ENCODE data around the gene COL8A1.

COL8A1 gene

GRCh38 chr3:99702953-99703943 lies 64.9 kb downstream of the COL8A1 start:
- Histone ChIP-seq H3K27me3 (ENCODE audit: low read depth, low read length) (no peaks in the 10 kb centered on the region), H3K27ac (ENCODE audit: low read length) (0 out of 2 replicates have a peak overlapping the region, but pooled peaks have one; percentile 12), H3K36me3 (replicated peaks; ENCODE audit: low read depth, low read length) (no peaks in the 10 kb centered on the region), H3K79me2 (ENCODE audit: low read length) (no peaks in the 10 kb centered on the region), H3K4me2 (ENCODE audit: low read length) (peak overlapping the region; percentile 52), H3K9ac (ENCODE audit: low read length) (no peak overlapping the region), H3K4me3 (ENCODE audit: low read length) (peak overlapping the region; percentile 28), H2AFZ (ENCODE audit: low read depth, low read length) (no peak overlapping the region; the same call in 1 of the 2 replicates), H3K4me1 (ENCODE audit: low read length) (peaks cover 27% of the 10 kb centered on the region), H3K9me3 (ENCODE audit: insufficient read depth, low read length) (no peaks in the 10 kb centered on the region), H4K20me1 (ENCODE audit: insufficient read depth, low read length) (no peaks in the 10 kb centered on the region)
- no peak for TF ChIP-seq EZH2phosphoT487 (IDR thresholded peaks at IDR 0.05; ENCODE audit: low read depth)

- Histone ChIP-seq H3K4me3 (ENCODE audit: low read length) (no peak overlapping the region), H3K9me3 (ENCODE audit: insufficient read depth, low read length) (no peaks in the 10 kb centered on the region), H3K27ac (ENCODE audit: low read length) (no peak overlapping the region), H3K4me2 (ENCODE audit: low read length) (no peak overlapping the region), H3K79me2 (ENCODE audit: low read length) (no peaks in the 10 kb centered on the region), H3K27me3 (ENCODE audit: low read depth, low read length) (no peaks in the 10 kb centered on the region), H3K9ac (ENCODE audit: low read length) (no peak overlapping the region), H3K4me1 (ENCODE audit: low read length) (peaks cover 17% of the 10 kb centered on the region), H3K36me3 (replicated peaks; ENCODE audit: low read depth, low read length) (no peaks in the 10 kb centered on the region), H4K20me1 (ENCODE audit: insufficient read depth, low read length) (no peaks in the 10 kb centered on the region), H2AFZ (ENCODE audit: low read depth, low read length) (no peak overlapping the region)
- TF ChIP-seq EZH2phosphoT487 (IDR thresholded peaks at IDR 0.05; ENCODE audit: low read depth): no peak
- TF ChIP-seq, protein P1, sequence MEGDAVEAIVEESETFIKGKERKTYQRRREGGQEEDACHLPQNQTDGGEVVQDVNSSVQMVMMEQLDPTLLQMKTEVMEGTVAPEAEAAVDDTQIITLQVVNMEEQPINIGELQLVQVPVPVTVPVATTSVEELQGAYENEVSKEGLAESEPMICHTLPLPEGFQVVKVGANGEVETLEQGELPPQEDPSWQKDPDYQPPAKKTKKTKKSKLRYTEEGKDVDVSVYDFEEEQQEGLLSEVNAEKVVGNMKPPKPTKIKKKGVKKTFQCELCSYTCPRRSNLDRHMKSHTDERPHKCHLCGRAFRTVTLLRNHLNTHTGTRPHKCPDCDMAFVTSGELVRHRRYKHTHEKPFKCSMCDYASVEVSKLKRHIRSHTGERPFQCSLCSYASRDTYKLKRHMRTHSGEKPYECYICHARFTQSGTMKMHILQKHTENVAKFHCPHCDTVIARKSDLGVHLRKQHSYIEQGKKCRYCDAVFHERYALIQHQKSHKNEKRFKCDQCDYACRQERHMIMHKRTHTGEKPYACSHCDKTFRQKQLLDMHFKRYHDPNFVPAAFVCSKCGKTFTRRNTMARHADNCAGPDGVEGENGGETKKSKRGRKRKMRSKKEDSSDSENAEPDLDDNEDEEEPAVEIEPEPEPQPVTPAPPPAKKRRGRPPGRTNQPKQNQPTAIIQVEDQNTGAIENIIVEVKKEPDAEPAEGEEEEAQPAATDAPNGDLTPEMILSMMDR (IDR thresholded peaks at IDR 0.05; ENCODE audit: low read depth, low read length): no peak
Observed at GRCh38 chr3:99704417-99704816, 66.0 kb downstream of the COL8A1 start.

DNA sequence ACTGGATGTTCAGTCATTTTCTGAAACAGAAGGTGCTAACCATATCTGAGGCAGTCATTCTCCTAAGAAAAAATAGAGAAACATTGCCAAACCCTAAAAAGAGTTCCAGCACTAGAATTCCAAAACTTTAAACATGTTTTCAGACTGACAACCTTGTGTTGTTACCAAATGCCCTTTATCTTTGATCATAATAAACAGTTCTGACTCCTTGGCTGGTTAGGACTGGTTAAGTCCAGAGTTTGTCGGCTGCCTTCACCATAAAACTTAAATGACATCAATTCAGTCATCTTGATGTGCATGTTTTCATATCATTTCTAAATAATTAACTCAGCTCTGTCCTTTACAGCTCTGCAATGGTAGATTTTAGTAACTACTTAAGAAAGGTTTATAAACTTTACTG lies 68.0 kb downstream of the COL8A1 start:
- Histone ChIP-seq H3K27me3 (ENCODE audit: low read depth, low read length) (no peaks in the 10 kb centered on the region), H3K36me3 (replicated peaks; ENCODE audit: low read depth, low read length) (no peaks in the 10 kb centered on the region)

DNA sequence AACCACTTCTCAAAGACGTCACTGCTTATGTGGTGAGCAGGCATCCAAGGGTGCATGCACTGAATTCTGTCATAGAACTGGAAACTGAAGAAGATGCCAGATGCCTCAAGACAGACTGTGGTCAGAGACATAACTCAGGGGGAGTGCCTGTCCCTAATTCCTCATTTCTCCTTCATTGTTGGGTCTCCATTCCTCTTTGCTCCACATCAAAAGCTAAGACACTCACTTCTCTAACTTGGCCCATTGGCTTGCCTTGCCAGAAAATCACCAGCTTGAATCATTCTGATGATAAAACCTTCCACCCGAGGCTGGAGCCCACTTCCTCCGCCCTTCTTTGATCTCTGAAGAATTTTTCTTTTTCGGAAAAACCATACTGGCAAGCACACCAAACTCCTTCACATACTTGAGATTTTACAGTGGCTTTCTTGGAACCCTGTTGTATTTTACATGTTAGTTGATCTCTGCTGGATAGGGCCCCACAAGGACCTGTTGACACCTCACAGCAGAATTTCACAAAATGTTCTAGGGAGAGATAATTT lies 69.9 kb downstream of the COL8A1 start:
- no peaks in the 10 kb centered on the region for H3K9me3 ChIP-seq (ENCODE audit: insufficient read depth, low read length)
- H2AFZ ChIP-seq (ENCODE audit: low read depth, low read length): no peak overlapping the region
- H3K36me3 ChIP-seq (replicated peaks; ENCODE audit: low read depth, low read length): no peaks in the 10 kb centered on the region
- H3K79me2 ChIP-seq (ENCODE audit: low read length): no peaks in the 10 kb centered on the region
- no peak overlapping the region for H3K9ac ChIP-seq (ENCODE audit: low read length)
- H3K4me2 ChIP-seq (ENCODE audit: low read length): no peak overlapping the region
- H3K27ac ChIP-seq (ENCODE audit: low read length): no peak overlapping the region
- H3K4me3 ChIP-seq (ENCODE audit: low read length): no peak overlapping the region
- TF ChIP-seq, protein P1 (IDR thresholded peaks at IDR 0.05; ENCODE audit: low read depth, low read length): no peak
- no peak for TF ChIP-seq EZH2phosphoT487 (IDR thresholded peaks at IDR 0.05; ENCODE audit: low read depth)
- peaks cover 3% of the 10 kb centered on the region for H3K4me1 ChIP-seq (ENCODE audit: low read length)
- H3K27me3 ChIP-seq (ENCODE audit: low read depth, low read length): no peaks in the 10 kb centered on the region
- H4K20me1 ChIP-seq (ENCODE audit: insufficient read depth, low read length): no peaks in the 10 kb centered on the region

More for the DNA sequence above, 68.0 kb downstream of the COL8A1 start:
- Histone ChIP-seq H3K4me1 (ENCODE audit: low read length) (peaks cover 12% of the 10 kb centered on the region), H3K27ac (ENCODE audit: low read length) (no peak overlapping the region), H3K79me2 (ENCODE audit: low read length) (no peaks in the 10 kb centered on the region), H4K20me1 (ENCODE audit: insufficient read depth, low read length) (no peaks in the 10 kb centered on the region), H3K4me2 (ENCODE audit: low read length) (no peak overlapping the region), H3K4me3 (ENCODE audit: low read length) (no peak overlapping the region), H3K9me3 (ENCODE audit: insufficient read depth, low read length) (no peaks in the 10 kb centered on the region), H3K9ac (ENCODE audit: low read length) (no peak overlapping the region), H2AFZ (ENCODE audit: low read depth, low read length) (no peak overlapping the region)
- TF ChIP-seq EZH2phosphoT487 (IDR thresholded peaks at IDR 0.05; ENCODE audit: low read depth): no peak
- TF ChIP-seq, protein P1 (IDR thresholded peaks at IDR 0.05; ENCODE audit: low read depth, low read length): no peak
